Osteocyte (in vitro differentiated cells): ENCODE data around the gene GRPR. TPM values are rescaled to one million over a fixed set of nuclear protein-coding genes. Genes with fewer than 3 reads are reported as not detected.

ENCODE experiments used
- DNase-seq: peaks from one replicate; pipeline ENCODE4 v3.0.0; 2021; ENCODE audit warnings: mixed read lengths; ENCODE audit not compliant: unreplicated experiment; ENCODE audit errors: extremely low spot score
- H3K27ac Mint-ChIP-seq: one replicate; pipeline ENCODE4 v1.8.0; 2021; ENCODE audit warnings: mild to moderate bottlenecking, mixed read lengths; ENCODE audit not compliant: unreplicated experiment
- H3K27me3 Mint-ChIP-seq: one replicate; pipeline ENCODE4 v1.8.0; 2021; ENCODE audit warnings: mixed read lengths; ENCODE audit not compliant: unreplicated experiment
- H3K36me3 Mint-ChIP-seq: one replicate; pipeline ENCODE4 v1.8.0; 2021; ENCODE audit warnings: mixed read lengths; ENCODE audit not compliant: unreplicated experiment
- H3K4me1 Mint-ChIP-seq: one replicate; pipeline ENCODE4 v1.8.0; 2021; ENCODE audit warnings: mixed read lengths; ENCODE audit not compliant: unreplicated experiment
- H3K4me3 Mint-ChIP-seq: one replicate; pipeline ENCODE4 v1.8.0; 2021; ENCODE audit warnings: mild to moderate bottlenecking, moderate library complexity, mixed read lengths; ENCODE audit not compliant: unreplicated experiment
- H3K9me3 Mint-ChIP-seq: one replicate; pipeline ENCODE4 v1.8.0; 2021; ENCODE audit warnings: mixed read lengths; ENCODE audit not compliant: unreplicated experiment
- total RNA-seq: library from RNA; stranded (reverse); gene quantifications from 2 replicates; pipeline ENCODE4 v1.2.1, GENCODE V29; 2021
- TF ChIP-seq, protein P1 (sequence below): fragments of 200-600 bp; sonication (generic); IDR thresholded peaks from 2 replicates; pipeline ENCODE4 v1.5.0; 2021; ENCODE audit warnings: antibody characterized with exemption, mild to moderate bottlenecking, moderate library complexity

Gene GRPR
- total RNA-seq, 1 donor from 2014 or later, result 4.0 TPM

DNA sequence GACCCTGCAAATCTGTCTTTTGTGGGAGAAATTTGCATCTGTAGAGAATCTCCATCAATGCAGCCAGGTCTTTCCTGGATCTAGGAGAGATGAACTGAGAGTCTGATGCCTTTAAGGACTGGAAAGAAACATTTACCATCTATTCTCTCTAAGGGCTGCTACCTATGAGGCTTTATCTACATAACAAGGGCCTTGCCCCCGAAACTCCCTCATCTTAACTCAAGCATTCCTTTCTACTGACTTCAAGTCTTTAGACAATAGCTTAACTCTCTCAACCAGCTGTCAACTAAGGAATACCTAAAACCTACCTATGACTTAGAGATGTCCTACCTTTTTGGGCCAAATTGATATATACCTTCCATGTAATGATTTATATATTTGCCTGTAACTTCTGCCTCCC lies 76.0 kb downstream of the GRPR start:
- Mint-ChIP-seq H3K27me3 (peaks cover 3% of the 10 kb centered on the region), H3K27ac (no peak overlapping the region), H3K4me3 (no peak overlapping the region), H3K4me1 (no peaks in the 10 kb centered on the region), H3K36me3 (no peaks in the 10 kb centered on the region), H3K9me3 (peaks cover 6% of the 10 kb centered on the region)
- TF ChIP-seq, protein P1, sequence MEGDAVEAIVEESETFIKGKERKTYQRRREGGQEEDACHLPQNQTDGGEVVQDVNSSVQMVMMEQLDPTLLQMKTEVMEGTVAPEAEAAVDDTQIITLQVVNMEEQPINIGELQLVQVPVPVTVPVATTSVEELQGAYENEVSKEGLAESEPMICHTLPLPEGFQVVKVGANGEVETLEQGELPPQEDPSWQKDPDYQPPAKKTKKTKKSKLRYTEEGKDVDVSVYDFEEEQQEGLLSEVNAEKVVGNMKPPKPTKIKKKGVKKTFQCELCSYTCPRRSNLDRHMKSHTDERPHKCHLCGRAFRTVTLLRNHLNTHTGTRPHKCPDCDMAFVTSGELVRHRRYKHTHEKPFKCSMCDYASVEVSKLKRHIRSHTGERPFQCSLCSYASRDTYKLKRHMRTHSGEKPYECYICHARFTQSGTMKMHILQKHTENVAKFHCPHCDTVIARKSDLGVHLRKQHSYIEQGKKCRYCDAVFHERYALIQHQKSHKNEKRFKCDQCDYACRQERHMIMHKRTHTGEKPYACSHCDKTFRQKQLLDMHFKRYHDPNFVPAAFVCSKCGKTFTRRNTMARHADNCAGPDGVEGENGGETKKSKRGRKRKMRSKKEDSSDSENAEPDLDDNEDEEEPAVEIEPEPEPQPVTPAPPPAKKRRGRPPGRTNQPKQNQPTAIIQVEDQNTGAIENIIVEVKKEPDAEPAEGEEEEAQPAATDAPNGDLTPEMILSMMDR, result no peak
- DNase-seq, result no peak

DNA sequence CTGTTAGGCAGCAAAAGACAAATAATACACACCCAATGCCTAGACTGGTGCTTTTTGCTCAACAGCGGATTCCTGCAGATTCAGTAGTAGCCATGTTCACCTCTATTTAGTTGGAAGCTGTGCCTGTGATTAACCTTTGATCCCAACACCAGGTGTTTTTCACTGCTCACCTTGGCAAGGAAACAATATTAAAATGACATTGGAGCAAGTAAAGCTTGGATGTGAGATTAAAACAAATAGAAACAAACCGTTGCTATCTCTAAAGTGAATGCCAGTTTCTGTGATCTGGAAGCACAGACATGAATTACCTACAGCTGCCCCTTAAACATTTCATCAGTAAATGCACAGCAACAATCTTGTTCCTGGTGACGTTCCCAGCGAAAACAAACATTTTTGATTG lies 79.6 kb downstream of the GRPR start:
- no peaks in the 10 kb centered on the region for H3K4me1 Mint-ChIP-seq
- DNase-seq, result no peak
- no peak overlapping the region for H3K4me3 Mint-ChIP-seq
- peaks cover 6% of the 10 kb centered on the region for H3K9me3 Mint-ChIP-seq
- no peak overlapping the region for H3K27ac Mint-ChIP-seq
- TF ChIP-seq, protein P1, result no peak
- no peaks in the 10 kb centered on the region for H3K36me3 Mint-ChIP-seq
- peaks cover 3% of the 10 kb centered on the region for H3K27me3 Mint-ChIP-seq

Other genes with a start within 250 kb of the GRPR start
- not detected in 2 replicates for gene MAGEB17, start 43.9 kb downstream of the GRPR start, total RNA-seq